BE2C (cell line): Measurements from ENCODE around the gene MAGI1.

Experiments
- DNase-seq: peaks from one replicate; pipeline ENCODE4 v3.0.0-alpha.2; 2020
- H3K27me3 ChIP-seq: fragments of 250-450 bp; sonication (Bioruptor Pico); 2 replicates; pipeline ENCODE4 v1.5.1; 2020; ENCODE audit warnings: mild to moderate bottlenecking
- H3K36me3 ChIP-seq: fragments of 250-450 bp; sonication (Bioruptor Pico); 2 replicates; pipeline ENCODE4 v1.5.1; 2020; ENCODE audit warnings: mild to moderate bottlenecking
- H3K4me1 ChIP-seq: fragments of 250-450 bp; sonication (Bioruptor Pico); 2 replicates; pipeline ENCODE4 v1.5.1; 2020
- H3K4me3 ChIP-seq: 2 replicates; pipeline ENCODE4 v1.5.1; 2011; ENCODE audit warnings: low read depth, low read length
- H3K9me3 ChIP-seq: fragments of 250-450 bp; sonication (Bioruptor Pico); 2 replicates; pipeline ENCODE4 v1.5.1; 2020
- CTCF ChIP-seq: IDR thresholded peaks from 2 replicates; pipeline ENCODE4 v1.5.1; 2012; ENCODE audit warnings: mild to moderate bottlenecking, low read depth, low read length

MAGI1 gene

GRCh38 chr3:65855370-65856100, 183.2 kb downstream of the MAGI1 start:
- no peak for TF ChIP-seq CTCF
- DNase-seq: no peak

GRCh38 chr3:65854606-65855304, 184.0 kb downstream of the MAGI1 start:
- H3K4me1 ChIP-seq: no peaks in the 10 kb centered on the region
- no peak for DNase-seq
- H3K9me3 ChIP-seq: no peaks in the 10 kb centered on the region
- no peaks in the 10 kb centered on the region for H3K36me3 ChIP-seq
- no peak for TF ChIP-seq CTCF
- no peak overlapping the region for H3K4me3 ChIP-seq
- no peaks in the 10 kb centered on the region for H3K27me3 ChIP-seq

More at GRCh38 chr3:65855370-65856100, 183.2 kb downstream of the MAGI1 start:
- no peak overlapping the region for H3K4me3 ChIP-seq
- H3K27me3 ChIP-seq: no peaks in the 10 kb centered on the region
- H3K9me3 ChIP-seq: no peaks in the 10 kb centered on the region
- no peaks in the 10 kb centered on the region for H3K4me1 ChIP-seq
- H3K36me3 ChIP-seq: no peaks in the 10 kb centered on the region

GRCh38 chr3:65851827-65852226, 186.9 kb downstream of the MAGI1 start:
- DNase-seq: no peak
- no peaks in the 10 kb centered on the region for H3K9me3 ChIP-seq
- no peak for TF ChIP-seq CTCF
- no peaks in the 10 kb centered on the region for H3K27me3 ChIP-seq
- H3K4me3 ChIP-seq: no peak overlapping the region
- no peaks in the 10 kb centered on the region for H3K4me1 ChIP-seq
- no peaks in the 10 kb centered on the region for H3K36me3 ChIP-seq

GRCh38 chr3:65850261-65850660, 188.5 kb downstream of the MAGI1 start:
- DNase-seq: no peak
- no peaks in the 10 kb centered on the region; the same call in 1 of the 2 replicates for H3K36me3 ChIP-seq
- H3K27me3 ChIP-seq: no peaks in the 10 kb centered on the region
- no peaks in the 10 kb centered on the region for H3K4me1 ChIP-seq
- no peak overlapping the region for H3K4me3 ChIP-seq
- no peaks in the 10 kb centered on the region for H3K9me3 ChIP-seq
- no peak for TF ChIP-seq CTCF

GRCh38 chr3:65848024-65848423, 190.7 kb downstream of the MAGI1 start:
- DNase-seq: no peak
- H3K9me3 ChIP-seq: no peaks in the 10 kb centered on the region
- no peak overlapping the region for H3K4me3 ChIP-seq
- no peak for TF ChIP-seq CTCF
- H3K4me1 ChIP-seq: no peaks in the 10 kb centered on the region
- no peaks in the 10 kb centered on the region; the same call in 1 of the 2 replicates for H3K36me3 ChIP-seq
- no peaks in the 10 kb centered on the region for H3K27me3 ChIP-seq

- no peaks in the 10 kb centered on the region for H3K9me3 ChIP-seq
- H3K4me3 ChIP-seq: no peak overlapping the region
- no peaks in the 10 kb centered on the region for H3K27me3 ChIP-seq
- DNase-seq: no peak
- H3K4me1 ChIP-seq: no peaks in the 10 kb centered on the region
- TF ChIP-seq CTCF: no peak
- H3K36me3 ChIP-seq: no peaks in the 10 kb centered on the region; the same call in 1 of the 2 replicates
Measured at GRCh38 chr3:65846936-65847335, 191.8 kb downstream of the MAGI1 start.
